GM23338 (cell line): ENCODE data around the gene AQP5. TPM values are rescaled to one million over a fixed set of nuclear protein-coding genes. Genes with fewer than 3 reads are reported as not detected.
A peak's percentile ranks its signal among the peaks of the same experiment; 100 is the strongest.

Experiments
- ATAC-seq: fragments of 200-7000 bp; cut with Tn5 transposase; 3 replicates; pipeline ENCODE4 v1.9.1; 2020
- DNase-seq: peaks from one replicate; pipeline ENCODE4 v3.0.0-alpha.2; 2015; ENCODE audit warnings: low spot score
- H2AFZ ChIP-seq: fragments of 200-600 bp; sonication (generic); 2 replicates; pipeline ENCODE4 v1.8.0; 2016; ENCODE audit warnings: antibody characterized with exemption, mild to moderate bottlenecking, moderate library complexity
- H3F3A ChIP-seq: fragments of 200-600 bp; sonication (generic); replicated peaks from 2 replicates; pipeline ENCODE4 v1.8.0; 2017; ENCODE audit warnings: antibody characterized with exemption, mixed run types, low read depth
- H3K27ac ChIP-seq: fragments of 200-600 bp; sonication (generic); 2 replicates; pipeline ENCODE4 v1.6.1; 2016; ENCODE audit warnings: low read depth
- H3K27me3 ChIP-seq: fragments of 200-600 bp; sonication (generic); 2 replicates; pipeline ENCODE4 v1.8.0; 2016; ENCODE audit warnings: mild to moderate bottlenecking, mixed run types, moderate library complexity; ENCODE audit not compliant: insufficient read depth
- H3K36me3 ChIP-seq: fragments of 200-600 bp; sonication (generic); 2 replicates; pipeline ENCODE4 v1.8.0; 2016; ENCODE audit warnings: mild to moderate bottlenecking; ENCODE audit not compliant: insufficient read depth
- H3K4me1 ChIP-seq: fragments of 200-600 bp; sonication (generic); 2 replicates; pipeline ENCODE4 v1.8.0; 2016; ENCODE audit warnings: mild to moderate bottlenecking, moderate library complexity; ENCODE audit not compliant: insufficient read depth
- H3K4me2 ChIP-seq: fragments of 200-600 bp; sonication (generic); 2 replicates; pipeline ENCODE4 v1.7.1; 2017; ENCODE audit warnings: mixed run types
- H3K4me3 ChIP-seq: fragments of 200-600 bp; sonication (generic); 2 replicates; pipeline ENCODE4 v1.6.1; 2016; ENCODE audit warnings: mixed run types
- H3K79me2 ChIP-seq: fragments of 200-600 bp; sonication (generic); replicated peaks from 2 replicates; pipeline ENCODE4 v1.8.0; 2017; ENCODE audit warnings: mild to moderate bottlenecking; ENCODE audit not compliant: insufficient read depth
- H3K9me2 ChIP-seq: fragments of 200-600 bp; sonication (generic); 2 replicates; pipeline ENCODE4 v1.8.0; 2017; ENCODE audit not compliant: insufficient read depth
- H4K20me1 ChIP-seq: fragments of 200-600 bp; sonication (generic); replicated peaks from 2 replicates; pipeline ENCODE4 v1.8.0; 2017; ENCODE audit warnings: mild to moderate bottlenecking; ENCODE audit not compliant: insufficient read depth
- H3K27ac Mint-ChIP-seq: 2 replicates; pipeline ENCODE4 v1.8.0; 2020; ENCODE audit warnings: inconsistent platforms, mild to moderate bottlenecking, moderate library complexity, mixed read lengths
- H3K27me3 Mint-ChIP-seq: 3 replicates; pipeline ENCODE4 v1.8.0; 2022; ENCODE audit warnings: low read depth, mild to moderate bottlenecking, moderate library complexity, mixed read lengths, inconsistent platforms; ENCODE audit not compliant: insufficient read depth, poor library complexity
- H3K36me3 Mint-ChIP-seq: 3 replicates; pipeline ENCODE4 v1.8.0; 2021; ENCODE audit warnings: low read depth, mild to moderate bottlenecking, inconsistent platforms, moderate library complexity, mixed read lengths
- H3K4me1 Mint-ChIP-seq: 3 replicates; pipeline ENCODE4 v1.8.0; 2020; ENCODE audit warnings: mild to moderate bottlenecking, inconsistent platforms, mixed read lengths
- H3K4me3 Mint-ChIP-seq: 3 replicates; pipeline ENCODE4 v1.8.0; 2021; ENCODE audit warnings: moderate library complexity, mild to moderate bottlenecking, inconsistent platforms, mixed read lengths
- H3K9me3 Mint-ChIP-seq: 3 replicates; pipeline ENCODE4 v1.8.0; 2020; ENCODE audit warnings: moderate library complexity, mild to moderate bottlenecking, inconsistent platforms, mixed read lengths
- CREB1 ChIP-seq: fragments of 250-450 bp; sonication (Bioruptor Pico); IDR thresholded peaks from 2 replicates; pipeline ENCODE4 v1.5.0; 2020; ENCODE audit warnings: low read depth, mild to moderate bottlenecking, moderate library complexity
- EZH2 ChIP-seq: fragments of 200-600 bp; sonication (generic); IDR thresholded peaks from one replicate; pipeline ENCODE4 v1.8.0; 2017; ENCODE audit warnings: antibody characterized with exemption, mild to moderate bottlenecking, low read depth; ENCODE audit not compliant: unreplicated experiment
- EZH2phosphoT487 ChIP-seq: fragments of 200-600 bp; sonication (generic); IDR thresholded peaks from one replicate; pipeline ENCODE4 v1.8.1; 2018; ENCODE audit warnings: antibody characterized with exemption; ENCODE audit not compliant: unreplicated experiment
- JUNB ChIP-seq: IDR thresholded peaks from one replicate; pipeline ENCODE4 v1.6.1; 2016; ENCODE audit warnings: antibody characterized with exemption; ENCODE audit not compliant: unreplicated experiment
- NANOG ChIP-seq: IDR thresholded peaks from 2 replicates; pipeline ENCODE4 v1.6.1; 2016; ENCODE audit warnings: antibody characterized with exemption, borderline replicate concordance
- POLR2AphosphoS5 ChIP-seq: IDR thresholded peaks from 2 replicates; pipeline ENCODE4 v1.6.1; 2016; ENCODE audit warnings: antibody characterized with exemption, low read depth
- STAT1 ChIP-seq: IDR thresholded peaks from one replicate; pipeline ENCODE4 v1.6.1; 2016; ENCODE audit warnings: antibody characterized with exemption; ENCODE audit not compliant: unreplicated experiment
- ZNF114 ChIP-seq: fragments of 250-450 bp; sonication (Bioruptor Pico); IDR thresholded peaks from 2 replicates; pipeline ENCODE4 v1.5.0; 2020; ENCODE audit warnings: mild to moderate bottlenecking, moderate library complexity
- ZNF331 ChIP-seq: fragments of 250-450 bp; sonication (Bioruptor Pico); IDR thresholded peaks from 2 replicates; pipeline ENCODE4 v1.5.0; 2020; ENCODE audit warnings: low read depth, mild to moderate bottlenecking, moderate library complexity
- polyA plus RNA-seq: library from polyadenylated mRNA; unstranded; fragments of >200 nt; fragmentation: Nextera tagmentation; extraction: Ambion mirVana; gene quantifications from 2 replicates; pipeline ENCODE4 v1.2.1, GENCODE V29; 2016
- total RNA-seq: library from RNA; depleted of rRNA; stranded (reverse); fragments of >200 nt; shearing (Covaris generic); gene quantifications from 2 replicates; pipeline ENCODE4 v1.2.3, GENCODE V29; 2014
- TF ChIP-seq, protein P1 (sequence below), 2 experiments: fragments of 200-600 bp in 1 of 2; sonication (generic) in 1 of 2; conservative IDR thresholded peaks; 2 replicates each; pipeline versions ENCODE4 v1.5.1 to v1.6.1; 2016 to 2017; ENCODE audit warnings: antibody characterized with exemption in 2 of 2, low read depth in 2 of 2, mild to moderate bottlenecking in 2 of 2, moderate library complexity in 1 of 2
- TF ChIP-seq, protein P2 (sequence below): IDR thresholded peaks from one replicate; pipeline ENCODE4 v1.6.1; 2018; ENCODE audit warnings: antibody characterized with exemption; ENCODE audit not compliant: unreplicated experiment
- TF ChIP-seq, protein P3 (sequence below): IDR thresholded peaks from 2 replicates; pipeline ENCODE4 v1.6.1; 2016; ENCODE audit warnings: antibody characterized with exemption

The AQP5 gene
- total and polyA plus RNA-seq, 2 experiments from 2014 or later, result 1.3 to 2.2 TPM

DNA sequence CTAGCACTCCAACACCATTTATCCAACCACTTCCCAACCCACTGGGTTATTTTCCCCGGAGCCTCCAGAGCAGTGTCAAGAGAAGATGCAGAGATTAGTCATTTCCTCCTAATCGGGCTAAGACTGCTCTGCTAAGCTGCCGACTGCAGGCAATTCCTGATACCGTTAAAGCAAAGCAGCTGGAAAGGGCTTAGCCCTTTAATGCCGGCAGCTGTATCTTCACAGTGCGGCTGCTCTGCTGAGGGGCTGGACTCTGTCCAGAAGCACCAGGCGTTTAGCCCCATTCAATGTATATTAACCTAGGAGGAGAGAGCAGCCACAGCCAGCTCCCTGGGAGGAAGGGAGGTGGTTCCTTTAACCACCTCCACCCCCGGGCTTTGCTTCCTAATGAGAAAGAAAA is 22.2 kb downstream of the AQP5 start:
- Histone ChIP-seq H3F3A (no peaks in the 10 kb centered on the region; the same call in 1 of the 2 replicates), H2AFZ (no peak overlapping the region), H3K79me2 (no peaks in the 10 kb centered on the region), H3K4me1 (peaks cover 15% of the 10 kb centered on the region; the same call in 1 of the 2 replicates), H3K27me3 (no peaks in the 10 kb centered on the region), H3K4me2 (no peak overlapping the region), H3K27ac (no peak overlapping the region), H3K9me2 (no peaks in the 10 kb centered on the region), H3K4me3 (no peak overlapping the region), H4K20me1 (peaks cover 4% of the 10 kb centered on the region), H3K36me3 (peaks cover 7% of the 10 kb centered on the region; the same call in 1 of the 2 replicates)
- no peak overlapping the region for H3K27ac Mint-ChIP-seq
- H3K9me3 Mint-ChIP-seq, result no peaks in the 10 kb centered on the region
- H3K36me3 Mint-ChIP-seq, result peaks cover 9% of the 10 kb centered on the region; the same call in 2 of the 3 replicates
- H3K4me3 Mint-ChIP-seq, result no peak overlapping the region
- ATAC-seq (no peak), DNase-seq (no peak)
- no peak for TF ChIP-seq CREB1 (CRISPR knock-in tag)
- no peak for TF ChIP-seq EZH2
- TF ChIP-seq NANOG, result no peak
- H3K27me3 Mint-ChIP-seq, result peaks cover 4% of the 10 kb centered on the region
- H3K4me1 Mint-ChIP-seq, result peaks cover 40% of the 10 kb centered on the region

DNA sequence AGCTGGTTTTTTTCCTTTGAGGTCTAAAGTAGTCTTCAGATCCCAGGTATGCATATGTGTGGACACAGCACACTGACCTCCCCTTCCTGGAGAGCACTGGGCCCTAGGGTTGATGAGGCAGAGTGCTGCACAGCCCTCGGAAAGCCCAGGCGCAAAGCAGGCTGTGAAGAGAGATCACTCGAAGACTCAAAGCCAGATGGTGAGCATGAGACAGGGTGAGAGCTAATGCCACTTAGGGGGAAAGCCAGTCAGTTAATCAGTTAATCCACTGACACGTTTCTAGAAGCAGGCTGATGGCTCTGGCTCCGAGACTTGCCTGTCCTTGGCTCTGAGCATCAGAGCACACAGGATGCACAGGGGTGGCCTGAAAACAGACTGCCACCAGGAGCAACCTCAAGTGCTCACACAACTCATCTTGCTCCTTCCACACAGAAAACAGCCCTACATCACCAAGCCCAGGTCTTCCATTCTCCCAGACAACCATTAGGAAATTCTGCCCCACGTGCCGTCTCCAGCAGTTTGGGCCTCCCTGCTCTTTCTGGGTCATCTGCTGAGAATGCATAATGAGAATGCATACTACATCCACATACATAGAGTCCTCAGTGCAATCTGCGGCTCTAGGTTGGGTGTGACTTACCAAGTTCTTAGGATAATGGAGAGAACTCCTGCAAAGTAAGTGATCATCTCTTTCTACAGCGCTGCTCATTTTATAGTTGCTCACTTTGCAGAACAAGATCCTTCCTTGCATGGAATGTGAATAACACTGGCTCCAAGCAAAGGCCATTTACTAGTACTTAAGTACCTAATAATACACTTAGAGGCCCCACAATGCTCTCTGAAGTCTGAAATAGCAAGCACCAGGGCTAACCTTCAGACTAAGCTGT is 23.0 kb downstream of the AQP5 start:
- peaks cover 4% of the 10 kb centered on the region for H4K20me1 ChIP-seq
- ATAC-seq, result no peak
- peaks cover 4% of the 10 kb centered on the region for H3K27me3 Mint-ChIP-seq
- H2AFZ ChIP-seq, result no peak overlapping the region
- no peak overlapping the region for H3K4me3 ChIP-seq
- H3K9me2 ChIP-seq, result no peaks in the 10 kb centered on the region
- no peak for DNase-seq
- H3K4me1 Mint-ChIP-seq, result peaks cover 32% of the 10 kb centered on the region
- peaks cover 9% of the 10 kb centered on the region; the same call in 1 of the 2 replicates for H3K4me1 ChIP-seq
- H3K27ac Mint-ChIP-seq, result no peak overlapping the region
- H3K27ac ChIP-seq, result no peak overlapping the region
- H3K27me3 ChIP-seq, result no peaks in the 10 kb centered on the region
- peak overlapping the region; percentile 57 for H3K4me2 ChIP-seq
- peaks cover 9% of the 10 kb centered on the region; the same call in 1 of the 2 replicates for H3K36me3 ChIP-seq
- H3K4me3 Mint-ChIP-seq, result no peak overlapping the region
- H3K9me3 Mint-ChIP-seq, result no peaks in the 10 kb centered on the region
- peaks cover 15% of the 10 kb centered on the region for H3K36me3 Mint-ChIP-seq
- H3K79me2 ChIP-seq, result no peaks in the 10 kb centered on the region
- no peaks in the 10 kb centered on the region; the same call in 1 of the 2 replicates for H3F3A ChIP-seq
- TF ChIP-seq POLR2AphosphoS5 (no peak), ZNF331 (CRISPR knock-in tag) (no peak), CREB1 (CRISPR knock-in tag) (no peak), EZH2 (no peak), EZH2phosphoT487 (no peak), ZNF114 (CRISPR knock-in tag) (no peak), JUNB (no peak), NANOG (no peak), STAT1 (no peak)
- TF ChIP-seq, protein P1, sequence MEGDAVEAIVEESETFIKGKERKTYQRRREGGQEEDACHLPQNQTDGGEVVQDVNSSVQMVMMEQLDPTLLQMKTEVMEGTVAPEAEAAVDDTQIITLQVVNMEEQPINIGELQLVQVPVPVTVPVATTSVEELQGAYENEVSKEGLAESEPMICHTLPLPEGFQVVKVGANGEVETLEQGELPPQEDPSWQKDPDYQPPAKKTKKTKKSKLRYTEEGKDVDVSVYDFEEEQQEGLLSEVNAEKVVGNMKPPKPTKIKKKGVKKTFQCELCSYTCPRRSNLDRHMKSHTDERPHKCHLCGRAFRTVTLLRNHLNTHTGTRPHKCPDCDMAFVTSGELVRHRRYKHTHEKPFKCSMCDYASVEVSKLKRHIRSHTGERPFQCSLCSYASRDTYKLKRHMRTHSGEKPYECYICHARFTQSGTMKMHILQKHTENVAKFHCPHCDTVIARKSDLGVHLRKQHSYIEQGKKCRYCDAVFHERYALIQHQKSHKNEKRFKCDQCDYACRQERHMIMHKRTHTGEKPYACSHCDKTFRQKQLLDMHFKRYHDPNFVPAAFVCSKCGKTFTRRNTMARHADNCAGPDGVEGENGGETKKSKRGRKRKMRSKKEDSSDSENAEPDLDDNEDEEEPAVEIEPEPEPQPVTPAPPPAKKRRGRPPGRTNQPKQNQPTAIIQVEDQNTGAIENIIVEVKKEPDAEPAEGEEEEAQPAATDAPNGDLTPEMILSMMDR (conservative IDR thresholded peaks at IDR 0.05; ENCODE audit: low read depth in 2 of 2), result no peak
- TF ChIP-seq, protein P2, sequence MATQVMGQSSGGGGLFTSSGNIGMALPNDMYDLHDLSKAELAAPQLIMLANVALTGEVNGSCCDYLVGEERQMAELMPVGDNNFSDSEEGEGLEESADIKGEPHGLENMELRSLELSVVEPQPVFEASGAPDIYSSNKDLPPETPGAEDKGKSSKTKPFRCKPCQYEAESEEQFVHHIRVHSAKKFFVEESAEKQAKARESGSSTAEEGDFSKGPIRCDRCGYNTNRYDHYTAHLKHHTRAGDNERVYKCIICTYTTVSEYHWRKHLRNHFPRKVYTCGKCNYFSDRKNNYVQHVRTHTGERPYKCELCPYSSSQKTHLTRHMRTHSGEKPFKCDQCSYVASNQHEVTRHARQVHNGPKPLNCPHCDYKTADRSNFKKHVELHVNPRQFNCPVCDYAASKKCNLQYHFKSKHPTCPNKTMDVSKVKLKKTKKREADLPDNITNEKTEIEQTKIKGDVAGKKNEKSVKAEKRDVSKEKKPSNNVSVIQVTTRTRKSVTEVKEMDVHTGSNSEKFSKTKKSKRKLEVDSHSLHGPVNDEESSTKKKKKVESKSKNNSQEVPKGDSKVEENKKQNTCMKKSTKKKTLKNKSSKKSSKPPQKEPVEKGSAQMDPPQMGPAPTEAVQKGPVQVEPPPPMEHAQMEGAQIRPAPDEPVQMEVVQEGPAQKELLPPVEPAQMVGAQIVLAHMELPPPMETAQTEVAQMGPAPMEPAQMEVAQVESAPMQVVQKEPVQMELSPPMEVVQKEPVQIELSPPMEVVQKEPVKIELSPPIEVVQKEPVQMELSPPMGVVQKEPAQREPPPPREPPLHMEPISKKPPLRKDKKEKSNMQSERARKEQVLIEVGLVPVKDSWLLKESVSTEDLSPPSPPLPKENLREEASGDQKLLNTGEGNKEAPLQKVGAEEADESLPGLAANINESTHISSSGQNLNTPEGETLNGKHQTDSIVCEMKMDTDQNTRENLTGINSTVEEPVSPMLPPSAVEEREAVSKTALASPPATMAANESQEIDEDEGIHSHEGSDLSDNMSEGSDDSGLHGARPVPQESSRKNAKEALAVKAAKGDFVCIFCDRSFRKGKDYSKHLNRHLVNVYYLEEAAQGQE, result no peak
- TF ChIP-seq, protein P3, sequence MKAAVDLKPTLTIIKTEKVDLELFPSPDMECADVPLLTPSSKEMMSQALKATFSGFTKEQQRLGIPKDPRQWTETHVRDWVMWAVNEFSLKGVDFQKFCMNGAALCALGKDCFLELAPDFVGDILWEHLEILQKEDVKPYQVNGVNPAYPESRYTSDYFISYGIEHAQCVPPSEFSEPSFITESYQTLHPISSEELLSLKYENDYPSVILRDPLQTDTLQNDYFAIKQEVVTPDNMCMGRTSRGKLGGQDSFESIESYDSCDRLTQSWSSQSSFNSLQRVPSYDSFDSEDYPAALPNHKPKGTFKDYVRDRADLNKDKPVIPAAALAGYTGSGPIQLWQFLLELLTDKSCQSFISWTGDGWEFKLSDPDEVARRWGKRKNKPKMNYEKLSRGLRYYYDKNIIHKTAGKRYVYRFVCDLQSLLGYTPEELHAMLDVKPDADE, result no peak
